D721Med (cell line): ENCODE data around the gene XKR3.

ENCODE experiments used
- DNase-seq: peaks from one replicate; pipeline ENCODE4 v3.0.0; 2011; ENCODE audit warnings: low spot score; ENCODE audit not compliant: insufficient read length
- FAIRE-seq: peaks from 2 replicates; lab custom pipeline; 2011; peaks lifted over from hg19 to GRCh38; lab: Jason Lieb, UNC
- CTCF ChIP-seq: IDR thresholded peaks from 2 replicates; pipeline ENCODE4 v1.5.1; 2012; ENCODE audit warnings: mild to moderate bottlenecking, control low read depth; ENCODE audit not compliant: insufficient read depth; ENCODE audit errors: missing control alignments

The XKR3 gene

DNA sequence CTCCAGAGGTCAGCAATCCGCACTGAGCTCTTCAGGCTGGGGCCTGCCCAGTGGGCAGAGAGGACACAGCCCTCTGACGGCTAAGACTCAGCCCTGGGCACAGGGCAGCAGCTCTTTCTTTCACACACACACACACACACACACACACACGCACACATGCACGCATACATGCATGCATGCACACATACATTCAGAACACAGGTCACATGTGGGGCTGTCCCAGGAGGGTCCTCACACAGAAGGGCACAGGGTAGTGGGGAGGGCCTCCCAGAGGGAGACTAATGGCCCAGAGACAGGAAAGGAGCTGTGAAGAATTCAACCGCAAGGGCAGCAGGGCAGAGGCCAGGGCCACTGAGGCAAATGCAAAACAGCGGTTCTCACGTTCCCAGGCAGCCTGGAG is 20.3 kb upstream of the XKR3 start:
- no peak for FAIRE-seq
- no peak for TF ChIP-seq CTCF
- DNase-seq, result no peak

DNA sequence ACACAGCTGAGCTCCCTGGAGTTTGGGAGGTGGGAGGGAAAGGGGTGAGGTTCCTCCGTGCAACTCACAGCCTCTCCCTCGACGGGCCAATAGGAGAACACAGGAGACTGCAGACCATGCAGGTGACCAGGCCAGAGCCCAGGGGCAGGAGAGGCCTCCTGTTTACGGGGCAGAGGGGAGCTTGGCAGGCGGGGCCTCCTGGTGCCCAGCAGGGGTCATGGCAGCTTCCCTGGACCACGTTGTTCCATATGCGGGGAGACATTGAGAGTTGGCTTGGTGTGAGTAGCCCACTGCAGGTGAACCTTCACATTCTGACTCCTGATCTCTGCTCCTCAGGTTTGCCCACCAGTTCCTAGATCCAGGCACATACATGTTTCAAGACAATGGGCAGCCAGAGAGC is 19.3 kb upstream of the XKR3 start:
- no peak for DNase-seq
- no peak for TF ChIP-seq CTCF
- no peak for FAIRE-seq

DNA sequence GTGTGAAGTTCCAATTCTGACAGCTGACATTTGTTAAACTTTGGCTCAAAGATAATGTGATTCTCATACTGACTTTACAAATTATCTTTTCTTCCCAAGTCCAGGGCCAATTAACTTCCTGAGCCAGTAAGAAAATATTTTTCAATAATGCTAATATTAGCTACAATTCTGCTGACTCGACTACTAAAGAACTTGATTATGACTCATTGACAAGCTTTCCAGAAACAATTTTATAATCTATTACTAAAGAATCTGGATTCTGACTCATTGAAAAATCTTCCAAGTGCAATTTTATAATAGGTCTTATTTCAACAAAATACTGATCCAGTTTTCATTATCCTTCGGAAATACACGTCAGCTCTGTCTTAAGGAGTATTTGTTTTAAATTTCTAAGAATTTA is 12.9 kb upstream of the XKR3 start:
- FAIRE-seq, result no peak
- DNase-seq, result no peak
- no peak for TF ChIP-seq CTCF

GRCh38 chr22:16834971-16835370 is 9.8 kb upstream of the XKR3 start:
- TF ChIP-seq CTCF, result no peak
- no peak for FAIRE-seq
- no peak for DNase-seq

GRCh38 chr22:16831257-16831656 is 6.0 kb upstream of the XKR3 start:
- TF ChIP-seq CTCF, result no peak
- DNase-seq (no peak), FAIRE-seq (no peak)

- FAIRE-seq, result no peak
- DNase-seq, result no peak
- no peak for TF ChIP-seq CTCF
Measured at GRCh38 chr22:16829985-16830384, 4.8 kb upstream of the XKR3 start.

DNA sequence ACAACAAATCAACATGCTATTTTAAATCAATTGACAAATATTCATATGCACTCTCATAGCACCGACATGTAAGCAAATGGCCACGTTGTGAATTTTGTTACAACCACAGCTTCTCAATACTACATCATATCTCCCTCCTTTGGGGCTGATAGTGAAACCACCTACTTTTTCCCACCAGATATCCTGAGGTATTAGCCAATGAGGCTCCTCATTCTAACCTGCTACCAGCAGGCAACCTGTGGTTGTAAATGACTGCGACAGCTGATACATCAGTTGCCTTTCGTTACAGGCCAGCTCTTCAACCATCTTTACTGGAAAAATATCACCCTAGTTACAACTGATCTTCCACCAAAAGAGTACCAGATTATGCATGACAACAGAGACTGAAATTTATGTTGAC is 3.7 kb upstream of the XKR3 start:
- no peak for TF ChIP-seq CTCF
- FAIRE-seq (no peak), DNase-seq (no peak)
